GM12878 (cell line): Measurements from ENCODE around the gene CDK5R1.

Source experiments
- EZH2 ChIP-seq: IDR thresholded peaks from 2 replicates; pipeline ENCODE4 v1.6.1; 2012; ENCODE audit warnings: low read depth, mild to moderate bottlenecking, control low read depth, inconsistent platforms, low read length, borderline replicate concordance; ENCODE audit not compliant: control insufficient read depth
- FOXK2 ChIP-seq: fragments of 450-650 bp; IDR thresholded peaks from 2 replicates; pipeline ENCODE4 v1.6.1; 2017; ENCODE audit warnings: mild to moderate bottlenecking, moderate library complexity
- KLF5 ChIP-seq: fragments of 450-650 bp; IDR thresholded peaks from 2 replicates; pipeline ENCODE4 v1.6.1; 2014; ENCODE audit warnings: mild to moderate bottlenecking; ENCODE audit not compliant: partially characterized antibody
- MXI1 ChIP-seq: fragments of 150-350 bp; IDR thresholded peaks from 2 replicates; pipeline ENCODE4 v1.6.1; 2011; ENCODE audit warnings: low read depth, mild to moderate bottlenecking, inconsistent platforms, low read length, improper control_type of control experiment
- POLR2A ChIP-seq: IDR thresholded peaks from 2 replicates; pipeline ENCODE4 v1.6.1; 2011; ENCODE audit warnings: low read depth, mild to moderate bottlenecking, low read length
- POLR2AphosphoS2 ChIP-seq: IDR thresholded peaks from 2 replicates; pipeline ENCODE4 v1.6.1; 2011; ENCODE audit warnings: low read depth, mild to moderate bottlenecking, low read length, improper control_type of control experiment, moderate library complexity
- RCOR1 ChIP-seq: conservative IDR thresholded peaks from 2 replicates; pipeline ENCODE4 v1.6.1; 2012; ENCODE audit warnings: low read depth, low read length, improper control_type of control experiment
- RFX5 ChIP-seq: IDR thresholded peaks from 2 replicates; pipeline ENCODE4 v1.6.1; 2011; ENCODE audit warnings: low read depth, low read length, improper control_type of control experiment
- TF ChIP-seq, protein P1 (sequence below): fragments of 450-650 bp; IDR thresholded peaks from 2 replicates; pipeline ENCODE4 v1.6.1; 2017; ENCODE audit warnings: mild to moderate bottlenecking
- TF ChIP-seq, protein P2 (sequence below): IDR thresholded peaks from 2 replicates; pipeline ENCODE4 v1.6.1; 2012; ENCODE audit warnings: mild to moderate bottlenecking, low read depth, low read length
- TF ChIP-seq, protein P3 (sequence below), 3 experiments: IDR thresholded peaks in 2 of 3; conservative IDR thresholded peaks in 1 of 3; 2 replicates each; pipeline ENCODE4 v1.5.1; 2011; ENCODE audit warnings: low read depth in 3 of 3, low read length in 3 of 3, mild to moderate bottlenecking in 3 of 3, control low read depth in 2 of 3, moderate library complexity in 2 of 3, inconsistent platforms in 1 of 3, mixed read lengths in 1 of 3; ENCODE audit not compliant: control insufficient read depth in 2 of 3, insufficient read depth in 1 of 3; ENCODE audit errors: extremely low read depth in 1 of 3
- TF ChIP-seq, protein P4 (sequence below): IDR thresholded peaks from 2 replicates; pipeline ENCODE4 v1.6.1; 2012; ENCODE audit warnings: low read depth, low read length, improper control_type of control experiment

DNA sequence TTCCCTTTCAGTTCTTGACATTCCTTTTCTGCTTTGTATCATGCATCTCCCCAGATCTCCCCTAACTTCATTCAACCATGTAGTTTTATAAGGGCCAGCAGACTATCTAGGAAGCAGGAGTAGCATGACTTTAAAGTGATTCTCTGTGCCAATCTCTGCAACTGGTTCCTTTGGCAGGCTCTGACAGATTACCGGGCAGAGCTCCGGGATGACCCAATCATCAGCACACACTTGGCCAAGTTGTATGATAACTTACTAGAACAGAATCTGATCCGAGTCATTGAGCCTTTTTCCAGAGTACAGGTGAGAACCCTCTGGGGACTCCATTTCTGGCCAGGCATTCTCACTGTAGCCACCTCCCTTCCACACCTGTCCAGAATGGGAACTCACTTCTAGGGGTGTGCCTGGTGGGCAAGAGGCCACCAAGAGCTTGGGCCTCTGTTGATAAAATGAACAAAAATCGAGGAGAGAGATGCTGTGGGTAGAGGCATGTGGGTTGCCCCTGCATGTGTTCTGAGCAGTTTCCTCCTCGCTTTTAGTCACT lies 7.6 kb upstream of the CDK5R1 start:
- TF ChIP-seq, protein P1, sequence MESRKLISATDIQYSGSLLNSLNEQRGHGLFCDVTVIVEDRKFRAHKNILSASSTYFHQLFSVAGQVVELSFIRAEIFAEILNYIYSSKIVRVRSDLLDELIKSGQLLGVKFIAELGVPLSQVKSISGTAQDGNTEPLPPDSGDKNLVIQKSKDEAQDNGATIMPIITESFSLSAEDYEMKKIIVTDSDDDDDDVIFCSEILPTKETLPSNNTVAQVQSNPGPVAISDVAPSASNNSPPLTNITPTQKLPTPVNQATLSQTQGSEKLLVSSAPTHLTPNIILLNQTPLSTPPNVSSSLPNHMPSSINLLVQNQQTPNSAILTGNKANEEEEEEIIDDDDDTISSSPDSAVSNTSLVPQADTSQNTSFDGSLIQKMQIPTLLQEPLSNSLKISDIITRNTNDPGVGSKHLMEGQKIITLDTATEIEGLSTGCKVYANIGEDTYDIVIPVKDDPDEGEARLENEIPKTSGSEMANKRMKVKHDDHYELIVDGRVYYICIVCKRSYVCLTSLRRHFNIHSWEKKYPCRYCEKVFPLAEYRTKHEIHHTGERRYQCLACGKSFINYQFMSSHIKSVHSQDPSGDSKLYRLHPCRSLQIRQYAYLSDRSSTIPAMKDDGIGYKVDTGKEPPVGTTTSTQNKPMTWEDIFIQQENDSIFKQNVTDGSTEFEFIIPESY = no peak
- TF ChIP-seq, protein P2, sequence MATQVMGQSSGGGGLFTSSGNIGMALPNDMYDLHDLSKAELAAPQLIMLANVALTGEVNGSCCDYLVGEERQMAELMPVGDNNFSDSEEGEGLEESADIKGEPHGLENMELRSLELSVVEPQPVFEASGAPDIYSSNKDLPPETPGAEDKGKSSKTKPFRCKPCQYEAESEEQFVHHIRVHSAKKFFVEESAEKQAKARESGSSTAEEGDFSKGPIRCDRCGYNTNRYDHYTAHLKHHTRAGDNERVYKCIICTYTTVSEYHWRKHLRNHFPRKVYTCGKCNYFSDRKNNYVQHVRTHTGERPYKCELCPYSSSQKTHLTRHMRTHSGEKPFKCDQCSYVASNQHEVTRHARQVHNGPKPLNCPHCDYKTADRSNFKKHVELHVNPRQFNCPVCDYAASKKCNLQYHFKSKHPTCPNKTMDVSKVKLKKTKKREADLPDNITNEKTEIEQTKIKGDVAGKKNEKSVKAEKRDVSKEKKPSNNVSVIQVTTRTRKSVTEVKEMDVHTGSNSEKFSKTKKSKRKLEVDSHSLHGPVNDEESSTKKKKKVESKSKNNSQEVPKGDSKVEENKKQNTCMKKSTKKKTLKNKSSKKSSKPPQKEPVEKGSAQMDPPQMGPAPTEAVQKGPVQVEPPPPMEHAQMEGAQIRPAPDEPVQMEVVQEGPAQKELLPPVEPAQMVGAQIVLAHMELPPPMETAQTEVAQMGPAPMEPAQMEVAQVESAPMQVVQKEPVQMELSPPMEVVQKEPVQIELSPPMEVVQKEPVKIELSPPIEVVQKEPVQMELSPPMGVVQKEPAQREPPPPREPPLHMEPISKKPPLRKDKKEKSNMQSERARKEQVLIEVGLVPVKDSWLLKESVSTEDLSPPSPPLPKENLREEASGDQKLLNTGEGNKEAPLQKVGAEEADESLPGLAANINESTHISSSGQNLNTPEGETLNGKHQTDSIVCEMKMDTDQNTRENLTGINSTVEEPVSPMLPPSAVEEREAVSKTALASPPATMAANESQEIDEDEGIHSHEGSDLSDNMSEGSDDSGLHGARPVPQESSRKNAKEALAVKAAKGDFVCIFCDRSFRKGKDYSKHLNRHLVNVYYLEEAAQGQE = no peak
- TF ChIP-seq, protein P3, sequence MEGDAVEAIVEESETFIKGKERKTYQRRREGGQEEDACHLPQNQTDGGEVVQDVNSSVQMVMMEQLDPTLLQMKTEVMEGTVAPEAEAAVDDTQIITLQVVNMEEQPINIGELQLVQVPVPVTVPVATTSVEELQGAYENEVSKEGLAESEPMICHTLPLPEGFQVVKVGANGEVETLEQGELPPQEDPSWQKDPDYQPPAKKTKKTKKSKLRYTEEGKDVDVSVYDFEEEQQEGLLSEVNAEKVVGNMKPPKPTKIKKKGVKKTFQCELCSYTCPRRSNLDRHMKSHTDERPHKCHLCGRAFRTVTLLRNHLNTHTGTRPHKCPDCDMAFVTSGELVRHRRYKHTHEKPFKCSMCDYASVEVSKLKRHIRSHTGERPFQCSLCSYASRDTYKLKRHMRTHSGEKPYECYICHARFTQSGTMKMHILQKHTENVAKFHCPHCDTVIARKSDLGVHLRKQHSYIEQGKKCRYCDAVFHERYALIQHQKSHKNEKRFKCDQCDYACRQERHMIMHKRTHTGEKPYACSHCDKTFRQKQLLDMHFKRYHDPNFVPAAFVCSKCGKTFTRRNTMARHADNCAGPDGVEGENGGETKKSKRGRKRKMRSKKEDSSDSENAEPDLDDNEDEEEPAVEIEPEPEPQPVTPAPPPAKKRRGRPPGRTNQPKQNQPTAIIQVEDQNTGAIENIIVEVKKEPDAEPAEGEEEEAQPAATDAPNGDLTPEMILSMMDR (IDR thresholded peaks at IDR 0.05 in 2 of 3, conservative IDR thresholded peaks at IDR 0.05 in 1 of 3; ENCODE audit: control insufficient read depth in 2 of 3, extremely low read depth in 1 of 3, insufficient read depth in 1 of 3, low read depth in 3 of 3, low read length in 3 of 3) = no peak
- TF ChIP-seq FOXK2 = no peak
- TF ChIP-seq RFX5 = no peak
- TF ChIP-seq POLR2AphosphoS2 = no peak
- TF ChIP-seq, protein P4, sequence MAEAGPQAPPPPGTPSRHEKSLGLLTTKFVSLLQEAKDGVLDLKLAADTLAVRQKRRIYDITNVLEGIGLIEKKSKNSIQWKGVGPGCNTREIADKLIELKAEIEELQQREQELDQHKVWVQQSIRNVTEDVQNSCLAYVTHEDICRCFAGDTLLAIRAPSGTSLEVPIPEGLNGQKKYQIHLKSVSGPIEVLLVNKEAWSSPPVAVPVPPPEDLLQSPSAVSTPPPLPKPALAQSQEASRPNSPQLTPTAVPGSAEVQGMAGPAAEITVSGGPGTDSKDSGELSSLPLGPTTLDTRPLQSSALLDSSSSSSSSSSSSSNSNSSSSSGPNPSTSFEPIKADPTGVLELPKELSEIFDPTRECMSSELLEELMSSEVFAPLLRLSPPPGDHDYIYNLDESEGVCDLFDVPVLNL = no peak
- no peak for TF ChIP-seq EZH2
- no peak for TF ChIP-seq MXI1
- TF ChIP-seq KLF5 = no peak
- TF ChIP-seq POLR2A = no peak
- no peak for TF ChIP-seq RCOR1
